SK-N-SH treated with all-trans-retinoic acid at 6 μM for 48 hours (cell line): ENCODE data around the gene TESPA1.

ENCODE experiments used
- ATAC-seq: fragments of 200-7000 bp; cut with Tn5 transposase; 3 replicates; pipeline ENCODE4 v1.9.1; 2020; ENCODE audit warnings: mild to moderate bottlenecking, moderate library complexity
- ARNTL ChIP-seq: fragments of 450-650 bp; formaldehyde crosslinking; IDR thresholded peaks from 2 replicates; pipeline ENCODE4 v1.5.0; 2020; ENCODE audit warnings: low read depth, mild to moderate bottlenecking, moderate library complexity, borderline replicate concordance
- BACH2 ChIP-seq: fragments of 250-450 bp; sonication (Bioruptor Pico); IDR thresholded peaks from 2 replicates; pipeline ENCODE4 v1.9.0; 2021; ENCODE audit warnings: mild to moderate bottlenecking, borderline replicate concordance
- CREB5 ChIP-seq: fragments of 250-450 bp; sonication (Bioruptor Pico); IDR thresholded peaks from 2 replicates; pipeline ENCODE4 v1.5.1; 2020; ENCODE audit warnings: low read depth, mild to moderate bottlenecking, moderate library complexity
- CSDC2 ChIP-seq: fragments of 250-450 bp; sonication (Bioruptor Pico); IDR thresholded peaks from 2 replicates; pipeline ENCODE4 v1.5.0; 2020; ENCODE audit warnings: mild to moderate bottlenecking, moderate library complexity
- CSRNP3 ChIP-seq: fragments of 250-450 bp; sonication (Bioruptor Pico); IDR thresholded peaks from 2 replicates; pipeline ENCODE4 v1.5.1; 2021; ENCODE audit warnings: mild to moderate bottlenecking, moderate library complexity
- ESRRG ChIP-seq: fragments of 250-450 bp; sonication (Bioruptor Pico); IDR thresholded peaks from 2 replicates; pipeline ENCODE4 v1.6.1; 2021; ENCODE audit warnings: mild to moderate bottlenecking
- GLIS3 ChIP-seq: fragments of 250-450 bp; sonication (Bioruptor Pico); IDR thresholded peaks from 2 replicates; pipeline ENCODE4 v1.5.0; 2020; ENCODE audit warnings: mild to moderate bottlenecking, moderate library complexity
- OSR1 ChIP-seq: fragments of 250-450 bp; sonication (Bioruptor Pico); IDR thresholded peaks from 2 replicates; pipeline ENCODE4 v1.8.0; 2022; ENCODE audit warnings: moderate library complexity, mild to moderate bottlenecking, inconsistent platforms
- POU6F1 ChIP-seq: fragments of 250-450 bp; sonication (Bioruptor Pico); IDR thresholded peaks from 2 replicates; pipeline ENCODE4 v1.8.0; 2021; ENCODE audit warnings: low read depth, mild to moderate bottlenecking, moderate library complexity, borderline replicate concordance
- PPARA ChIP-seq: fragments of 250-450 bp; sonication (Bioruptor Pico); IDR thresholded peaks from 2 replicates; pipeline ENCODE4 v1.5.0; 2020; ENCODE audit warnings: mild to moderate bottlenecking, borderline replicate concordance
- RARB ChIP-seq: fragments of 250-450 bp; sonication (Bioruptor Pico); IDR thresholded peaks from 2 replicates; pipeline ENCODE4 v1.8.0; 2021; ENCODE audit warnings: mild to moderate bottlenecking, moderate library complexity
- SNAI2 ChIP-seq: fragments of 250-450 bp; sonication (Bioruptor Pico); IDR thresholded peaks from 2 replicates; pipeline ENCODE4 v1.5.0; 2020; ENCODE audit warnings: mild to moderate bottlenecking, moderate library complexity
- TCF4 ChIP-seq: fragments of 250-450 bp; sonication (Bioruptor Pico); IDR thresholded peaks from 2 replicates; pipeline ENCODE4 v1.8.0; 2021; ENCODE audit warnings: mild to moderate bottlenecking, moderate library complexity, borderline replicate concordance
- TSHZ2 ChIP-seq: fragments of 250-450 bp; sonication (Bioruptor Pico); IDR thresholded peaks from 2 replicates; pipeline ENCODE4 v1.5.0; 2020; ENCODE audit warnings: mild to moderate bottlenecking, moderate library complexity
- ZC3H10 ChIP-seq: fragments of 250-450 bp; sonication (Bioruptor Pico); IDR thresholded peaks from 2 replicates; pipeline ENCODE4 v1.5.1; 2021; ENCODE audit warnings: mild to moderate bottlenecking, moderate library complexity
- ZFP30 ChIP-seq: fragments of 450-650 bp; formaldehyde crosslinking; IDR thresholded peaks from 2 replicates; pipeline ENCODE4 v1.5.0; 2022; ENCODE audit warnings: mild to moderate bottlenecking, moderate library complexity
- ZNF565 ChIP-seq: fragments of 450-650 bp; formaldehyde crosslinking; conservative IDR thresholded peaks from 2 replicates; pipeline ENCODE4 v1.5.0; 2020; ENCODE audit warnings: low read depth, mild to moderate bottlenecking, moderate library complexity
- ZNF70 ChIP-seq: fragments of 450-650 bp; formaldehyde crosslinking; IDR thresholded peaks from 2 replicates; pipeline ENCODE4 v1.5.0; 2020; ENCODE audit warnings: mild to moderate bottlenecking, moderate library complexity
- ZNF8 ChIP-seq: fragments of 450-650 bp; formaldehyde crosslinking; IDR thresholded peaks from 2 replicates; pipeline ENCODE4 v1.5.0; 2020; ENCODE audit warnings: mild to moderate bottlenecking, moderate library complexity

The TESPA1 gene

GRCh38 chr12:54998958-54999510 lies 14.5 kb upstream of the TESPA1 start:
- ATAC-seq, result no peak
- TF ChIP-seq ZC3H10, result no peak
- TF ChIP-seq ARNTL, result no peak
- no peak for TF ChIP-seq ZNF565 (CRISPR knock-in tag)
- TF ChIP-seq SNAI2 (CRISPR knock-in tag), result no peak
- TF ChIP-seq ESRRG (CRISPR knock-in tag), result no peak
- no peak for TF ChIP-seq RARB (CRISPR knock-in tag)
- TF ChIP-seq OSR1 (CRISPR knock-in tag), result no peak
- no peak for TF ChIP-seq BACH2 (CRISPR knock-in tag)

- no peak for TF ChIP-seq OSR1 (CRISPR knock-in tag)
- TF ChIP-seq TCF4 (CRISPR knock-in tag), result no peak
- TF ChIP-seq ZFP30 (CRISPR knock-in tag), result no peak
- no peak for TF ChIP-seq POU6F1 (CRISPR knock-in tag)
- TF ChIP-seq PPARA (CRISPR knock-in tag), result no peak
- no peak for TF ChIP-seq GLIS3
- ATAC-seq, result no peak
Observed at GRCh38 chr12:54997929-54998522, 13.5 kb upstream of the TESPA1 start.

GRCh38 chr12:54996205-54996604 lies 11.6 kb upstream of the TESPA1 start:
- TF ChIP-seq SNAI2 (CRISPR knock-in tag) (no peak), ZNF70 (CRISPR knock-in tag) (no peak), ZNF8 (CRISPR knock-in tag) (no peak), CREB5 (CRISPR knock-in tag) (no peak), TSHZ2 (CRISPR knock-in tag) (no peak), POU6F1 (CRISPR knock-in tag) (no peak), RARB (CRISPR knock-in tag) (no peak), BACH2 (CRISPR knock-in tag) (no peak), ZC3H10 (no peak), ZNF565 (CRISPR knock-in tag) (no peak), CSDC2 (CRISPR knock-in tag) (no peak), CSRNP3 (no peak), ESRRG (CRISPR knock-in tag) (no peak), ARNTL (no peak), GLIS3 (no peak), TCF4 (CRISPR knock-in tag) (no peak)
- ATAC-seq, result no peak
